Common myeloid progenitor, CD34-positive (primary cell): ENCODE data around the gene CYP24A1.

Experiments
- CTCF ChIA-PET: fragments of 350-600 bp; sonication (Branson Sonifier 250); formaldehyde crosslinking; loops from one replicate; lab custom pipeline; 2021; ENCODE audit warnings: antibody characterized with exemption; lab: Charles Lee
- POLR2A ChIA-PET: fragments of 350-600 bp; sonication (Branson Sonifier 250); formaldehyde crosslinking; loops from one replicate; lab custom pipeline; 2021; ENCODE audit warnings: antibody characterized with exemption; lab: Charles Lee
- DNase-seq, 3 donors: peaks; one replicate each; pipeline versions ENCODE4 v3.0.0 to v3.0.0-alpha.2; 2013
- H3K27ac ChIP-seq, 2 experiments: 1 replicate in 1 of 2; 2 replicates in 1 of 2; pipeline ENCODE4 v1.7.0; 2013; ENCODE audit warnings: inconsistent platforms in 2 of 2, low read length in 2 of 2, mild to moderate bottlenecking in 2 of 2, low read depth in 1 of 2, moderate library complexity in 1 of 2; ENCODE audit not compliant: severe bottlenecking in 2 of 2, insufficient read depth in 1 of 2, poor library complexity in 1 of 2
- H3K27me3 ChIP-seq, 5 experiments: replicated peaks in 2 of 5; 1 replicate in 3 of 5; 2 replicates in 2 of 5; pipeline versions ENCODE4 v1.6.1 to v1.7.0; 2013; ENCODE audit warnings: low read length in 4 of 5, mild to moderate bottlenecking in 2 of 5, moderate library complexity in 2 of 5, inconsistent platforms in 1 of 5; ENCODE audit not compliant: insufficient read depth in 5 of 5, control insufficient read depth in 4 of 5
- H3K36me3 ChIP-seq, 4 experiments: 1 replicate in 2 of 4; 2 replicates in 2 of 4; pipeline versions ENCODE4 v1.6.1 to v1.7.0; 2013; ENCODE audit warnings: low read length in 3 of 4, control low read depth in 1 of 4, mild to moderate bottlenecking in 1 of 4; ENCODE audit not compliant: control insufficient read depth in 4 of 4, insufficient read depth in 4 of 4
- H3K4me1 ChIP-seq, 4 experiments: 1 replicate in 3 of 4; 2 replicates in 1 of 4; pipeline versions ENCODE4 v1.6.1 to v1.7.1; 2013; ENCODE audit warnings: low read length in 3 of 4, mild to moderate bottlenecking in 3 of 4, control low read depth in 1 of 4, inconsistent platforms in 1 of 4, moderate library complexity in 1 of 4; ENCODE audit not compliant: control insufficient read depth in 4 of 4, insufficient read depth in 4 of 4; ENCODE audit errors: control extremely low read depth in 1 of 4
- H3K4me3 ChIP-seq, 7 experiments: 1 replicate in 4 of 7; 2 replicates in 3 of 7; pipeline versions ENCODE4 v1.5.1 to v1.7.0; 2013; ENCODE audit warnings: mild to moderate bottlenecking in 7 of 7, low read length in 6 of 7, moderate library complexity in 6 of 7, inconsistent platforms in 2 of 7, low read depth in 2 of 7, control low read depth in 1 of 7; ENCODE audit not compliant: insufficient read depth in 4 of 7, control insufficient read depth in 1 of 7; ENCODE audit errors: extremely low read depth in 1 of 7
- H3K9me3 ChIP-seq, 5 experiments: 1 replicate in 4 of 5; 2 replicates in 1 of 5; pipeline versions ENCODE4 v1.6.1 to v1.7.1; 2013; ENCODE audit warnings: low read length in 4 of 5, mild to moderate bottlenecking in 2 of 5, inconsistent platforms in 1 of 5, low read depth in 1 of 5, moderate library complexity in 1 of 5; ENCODE audit not compliant: control insufficient read depth in 4 of 5, insufficient read depth in 2 of 5; ENCODE audit errors: control extremely low read depth in 1 of 5
- WGBS: methylation state at CpG from one replicate; pipeline ENCODE4 v1.1.5; 2013; ENCODE audit not compliant: insufficient coverage; 5-methylcytosine and 5-hydroxymethylcytosine counted together

CYP24A1 gene

DNA sequence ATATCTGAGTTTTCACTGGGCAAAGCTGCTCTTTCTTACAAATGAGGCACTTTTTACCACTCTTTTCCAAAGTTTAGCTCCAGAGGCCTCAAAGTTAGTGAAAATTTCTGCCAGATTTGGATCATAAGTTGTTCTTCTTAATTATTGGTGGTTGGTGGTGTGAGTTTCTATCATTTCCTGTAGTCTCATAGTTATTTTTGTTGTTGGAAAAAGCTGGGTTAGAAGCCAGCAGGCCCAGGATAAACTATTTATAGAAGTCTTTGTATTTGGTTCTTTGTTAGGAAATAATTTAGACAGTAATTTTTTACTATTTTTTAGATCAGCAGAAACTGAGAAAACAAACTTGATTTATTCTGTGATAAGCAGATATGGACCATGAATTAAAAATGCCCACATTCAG is 44.7 kb upstream of the CYP24A1 start:
- ChIA-PET CTCF (interaction anchor here (1.4 to 2.6 kb wide), 3 partner anchors 10 to 427 kb away, joined by 4 to 12 read pairs (median 4); partner anchors contain the start of gene PFDN4), POLR2A (no interaction called here)
- DNase-seq, result no peak
- H3K4me1 ChIP-seq, result peaks cover 0 to 17% (median 6%) of the 10 kb centered on the region in 4 experiments
- no peaks in the 10 kb centered on the region for H3K27me3 ChIP-seq
- H3K27ac ChIP-seq, result no peak overlapping the region
- no peaks in the 10 kb centered on the region for H3K9me3 ChIP-seq
- H3K4me3 ChIP-seq, result no peak overlapping the region
- H3K36me3 ChIP-seq, result peaks cover 0 to 27% (median 11%) of the 10 kb centered on the region in 4 experiments

DNA sequence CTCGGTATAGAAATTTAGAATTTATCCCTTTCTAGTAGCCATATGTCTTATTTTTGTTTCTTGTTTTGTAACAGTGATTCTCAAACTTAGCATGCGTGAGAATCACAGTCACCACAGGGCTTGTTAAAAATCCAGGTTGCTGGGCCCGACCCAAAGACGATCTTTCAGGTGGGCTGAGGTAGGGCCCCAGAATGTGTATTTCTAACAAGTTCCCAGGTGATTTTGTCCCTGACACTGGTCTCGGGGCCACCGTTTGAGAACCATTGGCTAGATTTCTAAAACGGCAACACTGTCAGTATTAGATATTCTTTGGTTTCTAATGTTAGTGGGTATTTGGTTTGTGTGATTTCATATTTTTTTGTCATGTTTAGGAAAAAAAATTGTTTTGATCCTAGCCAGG is 44.0 kb upstream of the CYP24A1 start:
- POLR2A ChIA-PET, result no interaction called here

DNA sequence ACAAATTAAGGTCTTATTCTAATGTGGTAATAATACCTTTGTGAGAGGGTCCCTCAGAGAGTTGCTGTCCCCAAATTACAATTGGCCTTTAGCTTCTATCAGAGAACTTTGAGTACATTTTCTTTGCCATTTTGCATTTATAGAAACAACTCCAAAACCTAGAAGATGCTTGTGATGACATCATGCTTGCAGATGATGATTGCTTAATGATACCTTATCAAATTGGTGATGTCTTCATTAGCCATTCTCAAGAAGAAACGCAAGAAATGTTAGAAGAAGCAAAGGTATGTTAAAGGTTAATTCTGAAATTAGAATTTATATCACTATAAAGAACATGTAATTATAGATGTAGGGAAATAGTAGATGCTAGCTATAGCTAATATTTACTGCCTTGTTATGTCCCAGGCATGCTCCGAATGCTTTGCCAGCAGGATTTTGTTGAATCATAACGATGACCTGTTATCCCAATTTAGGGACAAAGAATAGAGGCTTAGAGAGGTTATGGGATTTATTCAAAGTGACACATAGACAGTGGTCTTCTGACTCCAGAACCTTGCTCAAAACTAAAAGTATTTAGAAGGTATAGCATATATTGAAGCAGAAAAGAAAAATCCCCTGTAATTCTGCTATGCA is 41.5 kb upstream of the CYP24A1 start:
- no peak for DNase-seq
- Histone ChIP-seq H3K4me1 (peaks cover 0 to 8% (median 4%) of the 10 kb centered on the region in 4 experiments), H3K27me3 (no peaks in the 10 kb centered on the region), H3K27ac (no peak overlapping the region), H3K36me3 (peaks cover 0 to 27% (median 13%) of the 10 kb centered on the region in 4 experiments), H3K9me3 (no peaks in the 10 kb centered on the region), H3K4me3 (no peak overlapping the region)
- ChIA-PET CTCF (interaction anchor here (0.9 to 3.2 kb wide), 4 partner anchors 9 to 432 kb away, joined by 3 to 19 read pairs (median 3); no protein-coding TSS in a partner anchor), POLR2A (no interaction called here)
- WGBS, result no CpG with 5 or more reads among the region's 3 CpGs

More for the DNA sequence above, 44.0 kb upstream of the CYP24A1 start:
- Histone ChIP-seq H3K4me3 (no peak overlapping the region), H3K27ac (no peak overlapping the region), H3K9me3 (no peaks in the 10 kb centered on the region), H3K36me3 (peaks cover 0 to 27% (median 11%) of the 10 kb centered on the region in 4 experiments), H3K27me3 (no peaks in the 10 kb centered on the region), H3K4me1 (peaks cover 0 to 17% (median 6%) of the 10 kb centered on the region in 4 experiments)
- WGBS, result 93% methylated on average over 6 of the region's 7 CpGs
- DNase-seq, result no peak
- CTCF ChIA-PET, result interaction anchor here (1.6 kb wide), 1 partner anchor 428 kb away, joined by 4 read pairs; no protein-coding TSS in a partner anchor

DNA sequence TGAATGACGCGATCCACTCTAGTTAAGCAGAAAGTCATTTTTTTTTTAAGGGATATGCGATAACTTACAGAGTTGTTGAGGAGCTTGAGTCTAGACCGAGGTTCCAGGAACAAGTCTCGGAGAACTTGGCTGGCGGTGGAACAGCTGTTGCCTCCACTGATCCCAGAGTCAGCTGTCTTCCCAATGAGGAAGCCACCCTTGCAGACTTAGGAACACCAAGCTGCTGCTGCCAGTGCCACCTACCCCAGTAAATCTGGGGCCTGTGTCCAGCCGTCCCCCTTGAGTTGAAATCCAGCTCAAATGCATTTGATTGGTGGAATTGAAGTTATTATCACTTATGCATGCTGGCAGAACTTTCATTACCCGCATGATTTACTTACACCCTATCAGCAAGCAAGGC is 40.8 kb upstream of the CYP24A1 start:
- ChIA-PET CTCF (interaction anchor here (0.9 to 3.2 kb wide), 5 partner anchors 9 to 433 kb away, joined by 3 to 19 read pairs (median 3); no protein-coding TSS in a partner anchor), POLR2A (no interaction called here)
- H3K27me3 ChIP-seq, result no peaks in the 10 kb centered on the region
- no peak for DNase-seq
- H3K4me3 ChIP-seq, result no peak overlapping the region
- peaks cover 0 to 27% (median 13%) of the 10 kb centered on the region in 4 experiments for H3K36me3 ChIP-seq
- no peaks in the 10 kb centered on the region for H3K9me3 ChIP-seq
- H3K4me1 ChIP-seq, result peaks cover 0 to 10% (median 5%) of the 10 kb centered on the region in 4 experiments
- WGBS, result 100% methylated on average over 3 of the region's 8 CpGs
- H3K27ac ChIP-seq, result no peak overlapping the region

DNA sequence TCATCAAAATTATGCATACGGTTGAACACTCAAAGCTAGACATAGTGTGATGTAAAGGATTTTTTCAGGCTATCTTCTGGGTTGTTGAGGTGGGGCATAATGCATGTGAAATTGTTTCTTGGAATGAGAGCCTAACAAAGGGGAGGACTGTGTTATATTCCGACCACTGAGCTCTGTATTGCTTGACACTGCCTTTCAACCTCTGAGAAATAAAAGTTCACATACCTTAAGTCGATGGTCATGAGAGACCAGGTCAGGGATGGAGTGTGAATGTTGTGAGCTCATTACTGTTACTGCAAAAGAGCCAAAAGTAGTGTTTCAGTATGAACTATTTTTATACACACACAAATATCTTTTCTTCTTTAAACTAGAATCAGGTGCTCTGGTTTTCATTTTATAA is 39.1 kb upstream of the CYP24A1 start:
- H3K4me3 ChIP-seq, result no peak overlapping the region
- H3K27me3 ChIP-seq, result no peaks in the 10 kb centered on the region
- ChIA-PET CTCF (interaction anchor here (0.6 to 3.2 kb wide), 5 partner anchors 13 to 1904 kb away, joined by 3 to 19 read pairs (median 6); no protein-coding TSS in a partner anchor), POLR2A (no interaction called here)
- peaks cover 6 to 23% (median 16%) of the 10 kb centered on the region in 4 experiments for H3K4me1 ChIP-seq
- peaks cover 0 to 27% (median 12%) of the 10 kb centered on the region in 4 experiments for H3K36me3 ChIP-seq
- WGBS, result 100% methylated on average over 1 of the region's 3 CpGs
- no peak overlapping the region for H3K27ac ChIP-seq
- no peak for DNase-seq
- H3K9me3 ChIP-seq, result no peaks in the 10 kb centered on the region

DNA sequence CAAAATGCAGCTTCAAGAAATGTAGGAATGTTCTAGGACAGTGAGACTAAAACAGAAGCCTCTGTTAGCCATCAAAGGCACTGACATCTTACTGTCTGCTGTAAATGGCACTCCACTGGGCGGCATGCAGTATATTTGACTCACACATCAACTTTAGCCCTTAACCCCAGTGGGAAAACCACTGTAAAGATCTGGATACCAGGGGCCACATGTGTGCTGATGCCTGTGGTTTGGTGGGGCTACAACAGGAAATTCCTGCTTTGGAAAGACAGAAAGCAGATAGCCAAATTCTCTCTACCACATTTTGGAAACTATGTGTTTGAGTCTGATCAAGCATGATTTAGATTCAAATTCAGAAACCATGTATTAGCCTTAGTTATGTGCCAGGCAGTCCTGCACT is 38.4 kb upstream of the CYP24A1 start:
- DNase-seq, result no peak
- 80% methylated on average over 1 of the region's 1 CpG for WGBS
- peaks cover 6 to 23% (median 16%) of the 10 kb centered on the region in 4 experiments for H3K4me1 ChIP-seq
- H3K4me3 ChIP-seq, result no peak overlapping the region
- ChIA-PET POLR2A (no interaction called here), CTCF (interaction anchor here (0.9 to 3.2 kb wide), 4 partner anchors 13 to 435 kb away, joined by 3 to 19 read pairs (median 5); no protein-coding TSS in a partner anchor)
- no peaks in the 10 kb centered on the region for H3K9me3 ChIP-seq
- no peak overlapping the region for H3K27ac ChIP-seq
- no peaks in the 10 kb centered on the region for H3K27me3 ChIP-seq
- H3K36me3 ChIP-seq, result peaks cover 0 to 23% (median 10%) of the 10 kb centered on the region in 4 experiments
